ENCODE results near the gene GABPA.
"Not testable (repeated sequence)": the region's sequence is repeated elsewhere in the genome, so short reads cannot be mapped to it uniquely, and the experiment has no call there.

GABPA gene

GRCh38 chr21:25734904-25735645 is at the start of gene GABPA, which contains the start of gene ATP5PF:
GABPA (plus strand) TSS chr21:25734972; CDS start chr21:25741599, 6,627 bp downstream.
ATP5PF (minus strand) TSS chr21:25734904; CDS start chr21:25729794, 5,110 bp downstream.
- peak; percentile 96 for DNase-seq
- H3K27ac Mint-ChIP-seq = peak within 1 kb of the TSS; percentile 100
- ATAC-seq (replicated peaks) = peak; percentile 93
- no peaks in the 10 kb centered on the region for H3K27me3 Mint-ChIP-seq
- H3K9me3 Mint-ChIP-seq = no peaks in the 10 kb centered on the region
- H3K4me1 Mint-ChIP-seq = peaks cover 33 to 58% of the 10 kb centered on the region in 2 donors
- H3K36me3 Mint-ChIP-seq = peaks cover 13 to 22% of the 10 kb centered on the region in 2 donors
- H3K4me3 Mint-ChIP-seq = peak within 1 kb of the TSS; percentile 97 to 100

GRCh38 chr21:25687787-25688186 is 47.0 kb upstream of the GABPA start:
- no peak overlapping the region for H3K27ac Mint-ChIP-seq
- no peaks in the 10 kb centered on the region for H3K27me3 Mint-ChIP-seq
- H3K9me3 Mint-ChIP-seq = no peaks in the 10 kb centered on the region
- DNase-seq (no peak), ATAC-seq (replicated peaks) (no peak)
- no peak overlapping the region for H3K4me3 Mint-ChIP-seq
- no peaks in the 10 kb centered on the region for H3K36me3 Mint-ChIP-seq
- H3K4me1 Mint-ChIP-seq = no peaks in the 10 kb centered on the region

GRCh38 chr21:25688275-25689155 is 46.3 kb upstream of the GABPA start:
- no peaks in the 10 kb centered on the region for H3K9me3 Mint-ChIP-seq
- H3K4me3 Mint-ChIP-seq = no peak overlapping the region
- no peak for DNase-seq
- no peaks in the 10 kb centered on the region for H3K4me1 Mint-ChIP-seq
- H3K27ac Mint-ChIP-seq = no peak overlapping the region
- no peak for ATAC-seq (replicated peaks)
- no peaks in the 10 kb centered on the region for H3K36me3 Mint-ChIP-seq
- H3K27me3 Mint-ChIP-seq = no peaks in the 10 kb centered on the region

- DNase-seq = no peak
- ATAC-seq (replicated peaks) = no peak
- Mint-ChIP-seq H3K27me3 (no peaks in the 10 kb centered on the region), H3K9me3 (no peaks in the 10 kb centered on the region), H3K36me3 (no peaks in the 10 kb centered on the region), H3K27ac (no peak overlapping the region), H3K4me1 (no peaks in the 10 kb centered on the region), H3K4me3 (no peak overlapping the region)
These were observed 45.5 kb upstream of the GABPA start for GRCh38 chr21:25689226-25689625.

GRCh38 chr21:25691976-25692375 is 42.8 kb upstream of the GABPA start:
- Mint-ChIP-seq H3K36me3 (no peaks in the 10 kb centered on the region), H3K4me3 (no peak overlapping the region), H3K9me3 (no peaks in the 10 kb centered on the region), H3K27ac (no peak overlapping the region), H3K27me3 (no peaks in the 10 kb centered on the region), H3K4me1 (no peaks in the 10 kb centered on the region)
- ATAC-seq (replicated peaks) = no peak
- DNase-seq = no peak

- not testable (repeated sequence) for H3K27me3 Mint-ChIP-seq; H3K4me3 Mint-ChIP-seq; H3K9me3 Mint-ChIP-seq; H3K4me1 Mint-ChIP-seq; H3K27ac Mint-ChIP-seq; DNase-seq; ATAC-seq (replicated peaks); H3K36me3 Mint-ChIP-seq
These were observed 39.3 kb upstream of the GABPA start for GRCh38 chr21:25695461-25695860.

GRCh38 chr21:25700741-25701140 is 34.0 kb upstream of the GABPA start:
- peaks cover 0 to 1% of the 10 kb centered on the region in 2 donors for H3K36me3 Mint-ChIP-seq
- H3K4me1 Mint-ChIP-seq = no peaks in the 10 kb centered on the region
- ATAC-seq (replicated peaks) = no peak
- H3K27ac Mint-ChIP-seq = no peak overlapping the region
- no peak for DNase-seq
- H3K9me3 Mint-ChIP-seq = no peaks in the 10 kb centered on the region
- H3K27me3 Mint-ChIP-seq = no peaks in the 10 kb centered on the region
- no peak overlapping the region for H3K4me3 Mint-ChIP-seq

- Mint-ChIP-seq H3K4me3 (no peak overlapping the region), H3K27ac (no peak overlapping the region), H3K4me1 (no peaks in the 10 kb centered on the region), H3K27me3 (no peaks in the 10 kb centered on the region), H3K36me3 (peaks cover 0 to 1% of the 10 kb centered on the region in 2 donors), H3K9me3 (no peaks in the 10 kb centered on the region)
- ATAC-seq (replicated peaks) = no peak
- no peak for DNase-seq
These were observed 33.2 kb upstream of the GABPA start for GRCh38 chr21:25701529-25701928.

- no peak overlapping the region for H3K4me3 Mint-ChIP-seq
- no peaks in the 10 kb centered on the region for H3K4me1 Mint-ChIP-seq
- no peaks in the 10 kb centered on the region for H3K36me3 Mint-ChIP-seq
- no peaks in the 10 kb centered on the region for H3K27me3 Mint-ChIP-seq
- no peaks in the 10 kb centered on the region for H3K9me3 Mint-ChIP-seq
- peak; percentile 11 for DNase-seq
- ATAC-seq (replicated peaks) = peak in 1 of 2 donors; percentile 49
- no peak overlapping the region for H3K27ac Mint-ChIP-seq
These were observed 26.2 kb upstream of the GABPA start for GRCh38 chr21:25708467-25709065.

GRCh38 chr21:25709684-25710265 is 25.0 kb upstream of the GABPA start:
- Mint-ChIP-seq H3K36me3 (peaks cover 0 to under 1% of the 10 kb centered on the region in 2 donors), H3K9me3 (no peaks in the 10 kb centered on the region), H3K4me3 (no peak overlapping the region), H3K27ac (no peak overlapping the region), H3K27me3 (no peaks in the 10 kb centered on the region), H3K4me1 (no peaks in the 10 kb centered on the region)
- DNase-seq = no peak
- no peak for ATAC-seq (replicated peaks)

- H3K4me1 Mint-ChIP-seq = no peaks in the 10 kb centered on the region
- ATAC-seq (replicated peaks) = no peak
- H3K36me3 Mint-ChIP-seq = peaks cover 0 to 3% of the 10 kb centered on the region in 2 donors
- H3K4me3 Mint-ChIP-seq = no peak overlapping the region
- H3K9me3 Mint-ChIP-seq = no peaks in the 10 kb centered on the region
- no peaks in the 10 kb centered on the region for H3K27me3 Mint-ChIP-seq
- no peak for DNase-seq
- no peak overlapping the region for H3K27ac Mint-ChIP-seq
These were observed 24.2 kb upstream of the GABPA start for GRCh38 chr21:25710550-25710949.

GRCh38 chr21:25714066-25714465 is 20.7 kb upstream of the GABPA start:
- H3K27ac Mint-ChIP-seq; H3K4me1 Mint-ChIP-seq; H3K36me3 Mint-ChIP-seq; H3K9me3 Mint-ChIP-seq; ATAC-seq (replicated peaks); DNase-seq; H3K27me3 Mint-ChIP-seq; H3K4me3 Mint-ChIP-seq: not testable (repeated sequence)

- peak overlapping the region; percentile 31 for H3K27ac Mint-ChIP-seq
- H3K36me3 Mint-ChIP-seq = peaks cover 25 to 33% of the 10 kb centered on the region in 2 donors
- no peaks in the 10 kb centered on the region for H3K27me3 Mint-ChIP-seq
- no peak overlapping the region for H3K4me3 Mint-ChIP-seq
- ATAC-seq (replicated peaks) (no peak), DNase-seq (no peak)
- H3K4me1 Mint-ChIP-seq = no peaks in the 10 kb centered on the region
- H3K9me3 Mint-ChIP-seq = no peaks in the 10 kb centered on the region
These were observed 17.2 kb upstream of the GABPA start for GRCh38 chr21:25717491-25718147.

- no peaks in the 10 kb centered on the region for H3K9me3 Mint-ChIP-seq
- H3K4me1 Mint-ChIP-seq = no peaks in the 10 kb centered on the region
- ATAC-seq (replicated peaks) = no peak
These were observed 12.8 kb upstream of the GABPA start for GRCh38 chr21:25721987-25722386.

More at GRCh38 chr21:25721987-25722386, 12.8 kb upstream of the GABPA start:
- H3K27ac Mint-ChIP-seq = no peak overlapping the region
- no peak for DNase-seq
- no peak overlapping the region for H3K4me3 Mint-ChIP-seq
- H3K36me3 Mint-ChIP-seq = peaks cover 44 to 59% of the 10 kb centered on the region in 2 donors
- H3K27me3 Mint-ChIP-seq = no peaks in the 10 kb centered on the region

Data from stimulated activated naive B cell treated with anti-CD40 and anti-IgM and Interleukin-4, amounts not matched to agents 10 μg/mL and 1 μg/mL and 100 μg/mL, for 72 hours (primary cell).